Activated CD4-positive, alpha-beta T cell treated with anti-CD3 and anti-CD28 coated beads for 4 hours (primary cell): Measurements from ENCODE around the gene HAUS5.
"Not testable (repeated sequence)": the region's sequence is repeated elsewhere in the genome, so short reads cannot be mapped to it uniquely, and the experiment has no call there.

Experiments used
- DNase-seq, 2 donors: peaks; one replicate each; pipeline ENCODE4 v3.0.0-alpha.2; 2020

Gene HAUS5

DNA sequence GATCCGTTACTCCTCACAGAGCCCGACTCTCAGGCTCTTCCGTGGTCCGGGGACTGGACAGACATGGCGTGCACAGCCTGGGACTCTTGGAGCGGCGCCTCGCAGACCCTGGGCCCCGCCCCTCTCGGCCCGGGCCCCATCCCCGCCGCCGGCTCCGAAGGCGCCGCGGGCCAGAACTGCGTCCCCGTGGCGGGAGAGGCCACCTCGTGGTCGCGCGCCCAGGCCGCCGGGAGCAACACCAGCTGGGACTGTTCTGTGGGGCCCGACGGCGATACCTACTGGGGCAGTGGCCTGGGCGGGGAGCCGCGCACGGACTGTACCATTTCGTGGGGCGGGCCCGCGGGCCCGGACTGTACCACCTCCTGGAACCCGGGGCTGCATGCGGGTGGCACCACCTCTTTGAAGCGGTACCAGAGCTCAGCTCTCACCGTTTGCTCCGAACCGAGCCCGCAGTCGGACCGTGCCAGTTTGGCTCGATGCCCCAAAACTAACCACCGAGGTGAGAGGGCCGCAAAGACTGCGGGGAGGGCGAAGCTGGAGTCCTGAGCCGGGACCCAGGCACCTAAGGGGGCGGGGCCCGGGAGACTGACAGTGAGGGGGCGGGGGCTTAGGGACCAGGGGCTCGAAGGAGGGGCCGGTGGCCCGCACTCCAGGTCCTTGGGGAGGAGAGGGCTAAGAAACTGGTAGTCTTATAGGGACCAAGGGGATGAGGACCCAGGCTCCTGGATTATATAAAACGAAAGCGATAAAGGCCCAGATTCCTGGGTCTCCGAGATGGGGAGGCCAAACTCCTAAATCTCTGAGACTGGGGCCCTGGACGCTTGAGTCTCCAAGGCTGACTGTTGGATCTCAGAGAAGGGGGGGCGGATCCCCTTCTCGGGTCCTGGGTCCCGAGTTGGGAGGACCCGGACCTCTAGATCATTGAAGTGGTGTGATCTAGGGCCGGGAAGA, 31.0 kb downstream of the HAUS5 start:
- DNase-seq = peak; percentile 76 to 80

DNA sequence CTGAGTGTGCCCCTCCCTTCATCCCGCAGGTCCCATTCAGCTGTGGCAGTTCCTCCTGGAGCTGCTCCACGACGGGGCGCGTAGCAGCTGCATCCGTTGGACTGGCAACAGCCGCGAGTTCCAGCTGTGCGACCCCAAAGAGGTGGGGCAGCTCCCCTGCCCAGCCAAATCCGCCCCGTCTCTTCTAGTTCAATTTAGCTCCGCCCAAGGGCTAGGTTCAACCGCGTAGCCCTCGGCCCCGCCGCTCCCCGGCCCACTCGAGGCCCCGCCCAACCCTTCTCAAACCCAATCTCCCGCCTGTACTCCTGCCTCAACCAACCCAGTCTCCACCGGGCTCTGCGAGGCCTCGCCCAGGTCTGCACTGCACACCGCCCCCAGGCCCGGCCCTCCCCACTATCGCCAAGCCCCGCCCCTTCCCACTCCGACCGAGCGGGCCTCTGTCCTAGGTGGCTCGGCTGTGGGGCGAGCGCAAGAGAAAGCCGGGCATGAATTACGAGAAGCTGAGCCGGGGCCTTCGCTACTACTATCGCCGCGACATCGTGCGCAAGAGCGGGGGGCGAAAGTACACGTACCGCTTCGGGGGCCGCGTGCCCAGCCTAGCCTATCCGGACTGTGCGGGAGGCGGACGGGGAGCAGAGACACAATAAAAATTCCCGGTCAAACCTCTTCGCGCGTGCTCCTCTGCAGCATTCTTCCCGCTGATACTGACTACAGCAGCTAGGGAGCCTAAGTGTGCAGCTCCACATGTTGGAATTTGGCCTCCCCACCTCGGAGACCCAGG, 31.9 kb downstream of the HAUS5 start:
- DNase-seq = peak; percentile 91 to 94

DNA sequence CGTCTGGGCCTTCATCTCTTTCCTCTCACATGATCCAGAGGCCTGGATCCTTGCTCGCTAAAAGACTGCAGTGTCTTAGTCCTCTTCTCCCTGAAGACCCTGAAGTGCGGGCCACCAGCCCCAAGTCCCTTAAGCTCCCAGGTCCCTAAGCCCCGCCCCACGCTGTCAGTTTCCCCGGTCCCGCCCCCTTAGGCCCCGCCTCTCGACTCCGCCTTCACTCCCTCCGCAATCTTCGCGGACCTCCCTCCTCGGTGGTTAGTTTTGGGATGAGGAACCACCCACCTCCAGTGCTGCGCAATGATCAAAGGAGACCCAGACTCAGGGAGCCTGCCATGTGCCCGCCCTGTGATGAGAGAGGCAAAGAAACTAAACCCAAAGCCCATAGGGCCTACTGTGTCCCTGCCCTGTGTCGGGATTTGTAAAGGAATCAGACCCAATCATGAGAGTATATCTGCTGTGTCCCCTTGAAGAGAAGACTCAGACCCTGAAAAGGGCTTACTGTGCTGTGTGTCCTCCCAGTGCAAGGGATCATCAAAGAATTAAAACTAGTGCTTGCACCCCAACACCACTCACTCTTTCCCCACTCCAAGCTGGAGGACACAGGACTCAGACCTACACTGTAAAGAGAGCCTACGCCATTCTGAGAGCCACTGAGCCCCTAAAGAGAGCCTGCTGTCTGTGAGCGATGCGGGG, 32.6 kb downstream of the HAUS5 start:
- peak; percentile 79 for DNase-seq

DNA sequence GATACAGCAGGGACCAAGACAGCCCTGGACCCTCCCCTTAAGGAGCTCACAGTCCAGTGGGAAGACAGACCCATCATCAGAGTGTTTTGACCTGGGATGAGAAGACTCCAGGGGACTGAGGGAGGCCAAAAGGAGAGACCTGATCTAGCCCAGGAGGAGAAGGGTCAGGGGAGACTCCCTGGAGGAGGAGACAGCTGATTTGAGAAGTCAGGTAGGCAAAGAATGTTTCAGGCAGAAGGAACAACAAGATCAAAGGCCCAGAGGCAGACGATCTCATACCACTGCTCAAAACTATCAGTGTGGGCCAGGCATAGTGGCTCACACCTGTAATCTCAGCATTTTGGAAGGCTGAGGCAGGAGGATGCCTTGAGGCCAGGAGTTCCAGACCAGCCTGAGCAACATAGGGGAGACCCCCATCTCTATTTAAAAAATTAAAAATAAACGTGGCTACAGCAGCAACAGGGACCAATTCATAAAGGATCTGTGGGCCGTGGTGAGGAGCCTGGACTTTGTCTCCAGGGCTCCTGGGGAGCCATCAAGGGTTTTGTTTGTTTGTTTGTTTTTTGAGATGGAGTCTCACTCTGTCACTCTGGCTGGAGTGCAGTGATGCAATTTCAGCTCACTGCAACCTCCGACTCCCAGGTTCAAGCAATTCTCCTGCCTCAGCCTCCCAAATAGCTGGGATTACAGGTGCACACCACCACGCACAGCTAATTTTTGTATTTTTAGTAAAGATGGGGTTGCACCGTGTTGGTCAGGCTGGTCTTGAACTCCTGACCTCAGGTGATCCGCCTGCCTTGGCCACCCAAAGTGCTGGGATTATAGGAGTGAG, 33.4 kb downstream of the HAUS5 start:
- no peak for DNase-seq

- DNase-seq = peak; percentile 90 to 91
Observed at GRCh38 chr19:35648017-35648961, 35.8 kb downstream of the HAUS5 start, which contains the start of gene COX6B1. TSS of gene COX6B1 (plus strand) at chr19:35648323. CDS start at chr19:35651244, 2,921 bp downstream.

- no peak for DNase-seq
Observed at GRCh38 chr19:35650581-35650980, 38.0 kb downstream of the HAUS5 start.

DNA sequence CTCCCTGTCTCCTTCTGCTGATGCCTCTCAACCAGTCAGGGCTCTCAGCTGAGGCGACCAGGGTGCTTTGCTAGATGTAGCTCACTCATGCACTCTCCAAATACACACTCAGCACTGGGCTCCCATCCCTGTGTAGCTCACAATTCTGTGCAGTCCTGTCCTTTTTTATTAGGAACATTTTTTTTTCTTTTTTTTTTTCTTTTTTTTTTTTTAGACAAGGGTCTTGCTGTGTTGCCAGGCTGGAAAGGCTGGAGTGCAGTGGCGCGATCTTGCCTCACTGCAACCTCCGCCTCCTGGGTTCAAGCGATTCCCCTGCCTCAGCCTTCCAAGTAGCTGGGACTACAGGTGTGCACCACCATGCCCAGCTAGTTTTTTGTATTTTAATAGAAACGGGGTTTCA, 42.3 kb downstream of the HAUS5 start:
- not testable (repeated sequence) for DNase-seq

DNA sequence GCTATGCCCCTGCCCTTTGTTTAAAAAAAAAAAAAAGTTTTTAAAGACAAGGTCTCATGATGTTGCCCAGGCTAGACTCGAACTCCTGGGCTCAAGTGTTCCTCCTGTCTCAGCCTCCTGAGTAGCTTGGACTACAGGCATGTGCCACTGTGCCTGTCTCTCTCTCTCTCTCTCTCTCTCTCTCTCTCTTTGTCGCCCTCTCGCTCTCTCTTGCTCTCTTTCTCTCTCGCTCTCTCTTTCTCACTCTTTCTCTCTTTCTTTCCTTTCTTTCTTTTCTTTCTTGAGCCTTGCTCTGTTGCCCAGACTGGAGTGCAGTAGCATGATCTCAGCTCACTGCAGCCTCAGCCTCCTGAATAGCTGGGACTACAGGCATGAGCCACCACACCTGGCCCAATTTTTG, 43.1 kb downstream of the HAUS5 start:
- no peak for DNase-seq

DNA sequence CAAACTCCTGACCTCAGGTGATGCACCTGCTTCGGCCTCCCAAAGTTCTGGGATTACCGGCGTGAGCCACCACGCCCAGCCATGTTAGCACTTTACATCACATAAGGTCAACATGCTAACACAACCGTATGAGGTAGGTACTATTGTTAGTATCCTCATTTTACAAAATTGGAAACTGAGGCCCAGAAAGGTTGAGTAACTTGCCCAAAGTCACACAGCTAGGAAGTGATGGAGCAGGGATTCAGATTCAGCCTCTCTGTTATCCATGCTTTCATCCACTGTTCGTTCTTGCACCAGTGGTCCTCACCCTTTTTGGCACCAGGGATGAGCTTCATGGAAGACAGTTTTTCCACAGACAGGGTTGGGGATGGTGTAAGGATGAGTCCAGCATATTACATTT, 44.2 kb downstream of the HAUS5 start:
- DNase-seq = no peak

GRCh38 chr19:35657904-35658700, 45.6 kb downstream of the HAUS5 start:
- no peak for DNase-seq

DNA sequence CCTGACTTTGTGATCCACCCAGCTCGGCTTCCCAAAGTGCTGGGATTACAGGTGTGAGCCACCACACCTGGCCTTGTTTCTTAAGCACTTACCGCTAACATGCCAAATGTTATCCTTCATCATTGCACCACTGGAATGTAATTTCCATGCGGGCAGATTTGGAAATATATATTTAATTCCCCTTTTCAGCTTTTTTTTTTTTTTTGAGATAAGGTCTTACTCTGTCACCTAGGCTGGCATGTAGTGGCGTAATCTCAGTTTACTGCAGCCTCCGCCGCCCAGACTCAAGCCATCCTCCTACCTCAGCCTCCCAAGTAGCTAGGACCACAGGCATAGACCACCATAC, 49.4 kb downstream of the HAUS5 start:
- DNase-seq = no peak

- DNase-seq = no peak
Observed at GRCh38 chr19:35663981-35664380, 51.4 kb downstream of the HAUS5 start.

GRCh38 chr19:35665157-35665556, 52.6 kb downstream of the HAUS5 start:
- DNase-seq = no peak

GRCh38 chr19:35665604-35666003, 53.1 kb downstream of the HAUS5 start:
- DNase-seq = no peak

GRCh38 chr19:35666251-35666913, 53.8 kb downstream of the HAUS5 start, which contains the start of gene UPK1A:
TSS of gene UPK1A (plus strand) at chr19:35666517. CDS start at chr19:35666813, 296 bp downstream.
- DNase-seq = no peak

GRCh38 chr19:35669566-35669965, 57.0 kb downstream of the HAUS5 start:
- DNase-seq = no peak

DNA sequence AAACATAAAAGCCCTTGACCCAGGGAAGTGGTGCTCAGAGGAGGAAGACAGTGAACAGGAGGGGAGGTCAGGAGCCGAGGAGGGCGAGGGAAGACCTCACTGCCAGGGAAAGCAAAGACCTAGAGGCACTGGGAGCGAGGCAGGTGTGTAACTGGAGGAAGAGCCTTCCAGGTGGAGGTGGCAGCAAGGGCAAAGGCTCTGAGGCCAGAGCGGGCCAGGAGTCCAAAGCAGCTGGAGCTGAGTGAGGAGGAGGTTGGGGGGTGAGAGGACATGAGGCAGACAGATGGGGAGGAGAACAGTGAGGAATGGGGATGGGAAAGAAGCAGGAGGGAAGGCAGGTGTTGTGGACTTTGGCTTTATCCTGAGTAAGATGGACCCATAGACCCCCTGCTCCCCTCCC, 57.4 kb downstream of the HAUS5 start:
- no peak for DNase-seq

DNA sequence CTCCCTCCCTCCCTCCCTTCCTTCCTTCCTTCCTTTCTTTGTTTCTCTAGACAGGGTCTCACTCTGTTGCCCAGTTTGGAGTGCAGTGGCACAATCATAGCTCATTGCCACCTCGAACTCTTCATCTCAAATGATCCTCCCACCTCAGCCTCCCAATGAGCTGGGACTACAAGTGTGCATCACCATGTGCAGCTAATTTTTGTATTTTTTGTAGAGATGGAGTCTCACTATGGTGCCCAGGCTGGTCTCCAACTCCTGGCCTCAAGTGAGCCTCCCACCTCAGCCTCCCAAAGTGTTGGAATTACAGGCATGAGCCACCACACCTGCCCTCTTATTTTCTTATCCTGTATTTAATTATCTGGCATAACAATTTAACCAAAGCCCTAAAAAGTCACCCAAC, 58.2 kb downstream of the HAUS5 start:
- no peak for DNase-seq

- DNase-seq = no peak
Observed at GRCh38 chr19:35671818-35672217, 59.3 kb downstream of the HAUS5 start.
